ENCODE results near the gene VCL. TPM values are rescaled to one million over a fixed set of nuclear protein-coding genes. Genes with fewer than 3 reads are reported as not detected.

Gene VCL
- total and polyA plus RNA-seq, 12 donors = 14.3 to 90.7 (median 43.2) TPM

GRCh38 chr10:73974309-73974946 is 23.5 kb upstream of the VCL start:
- intact Hi-C loops (cut with DNase I) = no loop called here
- H3K4me1 ChIP-seq (replicated peaks in 1 of 2) = no peaks in the 10 kb centered on the region
- no peak overlapping the region for H3K27ac ChIP-seq
- H3K27me3 ChIP-seq = no peaks in the 10 kb centered on the region
- no peak overlapping the region for H3K4me3 ChIP-seq
- 81 to 94% (median 87%) methylated on average over 5 of the region's 5 CpGs for WGBS, 4 donors
- TF ChIP-seq POLR2A (IDR thresholded peaks at IDR 0.05) (no peak), CTCF (IDR thresholded peaks at IDR 0.05) (no peak)
- no peak for DNase-seq
- H3K9me3 ChIP-seq (replicated peaks in 1 of 3) = no peaks in the 10 kb centered on the region
- H3K36me3 ChIP-seq (replicated peaks in 1 of 2) = no peaks in the 10 kb centered on the region

- 82 to 97% (median 96%) methylated on average over 4 of the region's 4 CpGs for WGBS, 4 donors
- Histone ChIP-seq H3K9me3 (replicated peaks in 1 of 3) (no peaks in the 10 kb centered on the region), H3K36me3 (replicated peaks in 1 of 2) (no peaks in the 10 kb centered on the region), H3K27ac (no peak overlapping the region), H3K4me3 (no peak overlapping the region), H3K4me1 (replicated peaks in 1 of 2) (no peaks in the 10 kb centered on the region), H3K27me3 (no peaks in the 10 kb centered on the region)
- no peak for TF ChIP-seq POLR2A (IDR thresholded peaks at IDR 0.05)
- no peak for TF ChIP-seq CTCF (IDR thresholded peaks at IDR 0.05)
- DNase-seq = no peak
- intact Hi-C loops (cut with DNase I) = no loop called here
Measured at GRCh38 chr10:73975388-73975787, 22.5 kb upstream of the VCL start.

- intact Hi-C loops (cut with DNase I) = no loop called here
- no peaks in the 10 kb centered on the region for H3K36me3 ChIP-seq (replicated peaks in 1 of 2)
- H3K9me3 ChIP-seq (replicated peaks in 1 of 3) = no peaks in the 10 kb centered on the region
- WGBS, 4 donors = 67 to 70% (median 69%) methylated on average over 4 of the region's 4 CpGs
- H3K27me3 ChIP-seq = no peaks in the 10 kb centered on the region
- no peak overlapping the region for H3K27ac ChIP-seq
- TF ChIP-seq CTCF (IDR thresholded peaks at IDR 0.05) (no peak), POLR2A (IDR thresholded peaks at IDR 0.05) (no peak)
- no peaks in the 10 kb centered on the region for H3K4me1 ChIP-seq (replicated peaks in 1 of 2)
- H3K4me3 ChIP-seq = no peak overlapping the region
- DNase-seq = no peak
Measured at GRCh38 chr10:73979141-73979808, 18.6 kb upstream of the VCL start.

GRCh38 chr10:73979809-73980433 is 18.0 kb upstream of the VCL start:
- H3K9me3 ChIP-seq (replicated peaks in 1 of 3) = no peaks in the 10 kb centered on the region
- no peaks in the 10 kb centered on the region for H3K36me3 ChIP-seq (replicated peaks in 1 of 2)
- no peak overlapping the region for H3K4me3 ChIP-seq
- intact Hi-C loops (cut with DNase I) = no loop called here
- 54 to 78% (median 71%) methylated on average over 4 of the region's 4 CpGs for WGBS, 4 donors
- no peak for TF ChIP-seq POLR2A (IDR thresholded peaks at IDR 0.05)
- TF ChIP-seq CTCF (IDR thresholded peaks at IDR 0.05) = no peak
- H3K27ac ChIP-seq = peak overlapping the region in 1 of 5 donors; percentile 29
- no peaks in the 10 kb centered on the region for H3K27me3 ChIP-seq
- DNase-seq = no peak
- H3K4me1 ChIP-seq (replicated peaks in 1 of 2) = no peaks in the 10 kb centered on the region
